HG03175 (cell line): Measurements from ENCODE around the gene NDUFAF8.

Source experiments
- ATAC-seq: cut with Tn5 transposase; IDR thresholded peaks from one replicate; pipeline ENCODE4 v1.9.1; 2021; ENCODE audit warnings: mild to moderate bottlenecking, moderate library complexity; ENCODE audit not compliant: unreplicated experiment

NDUFAF8 gene

DNA sequence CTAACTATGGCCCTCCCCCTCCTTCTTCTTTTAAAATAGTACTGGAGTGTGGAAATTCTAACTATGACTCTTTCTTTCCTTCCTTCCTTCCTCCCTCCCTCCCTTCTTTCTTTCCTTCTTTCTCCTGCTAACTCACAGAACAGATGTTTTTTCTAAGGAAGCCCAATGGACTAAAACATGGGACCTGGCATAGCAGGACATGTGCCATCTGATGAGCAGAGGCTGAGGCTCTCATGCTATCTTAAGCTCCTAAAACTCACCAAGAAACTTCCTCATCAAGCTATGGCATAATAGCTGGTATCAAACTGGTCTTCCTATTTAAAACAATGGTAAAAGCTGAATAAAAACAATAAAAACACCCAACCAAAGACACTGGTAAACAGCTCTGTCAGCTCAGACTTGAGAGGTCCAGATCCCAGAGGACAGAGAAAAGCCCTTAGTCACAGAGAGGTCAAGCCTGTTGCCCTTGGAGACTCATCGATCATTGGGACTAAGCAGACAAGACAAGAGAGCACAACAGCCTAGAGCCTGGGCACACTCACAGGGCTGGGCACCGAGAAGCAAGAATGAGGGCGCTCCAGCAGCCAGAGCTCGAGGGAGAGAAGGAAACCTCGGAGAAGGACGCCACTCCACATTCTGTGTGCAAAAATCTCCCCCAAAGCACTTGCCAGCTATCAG lies 28.4 kb downstream of the NDUFAF8 start:
- no peak for ATAC-seq

GRCh38 chr17:81270279-81270678 lies 31.2 kb downstream of the NDUFAF8 start:
- ATAC-seq = no peak

GRCh38 chr17:81271226-81271625 lies 32.1 kb downstream of the NDUFAF8 start:
- no peak for ATAC-seq

GRCh38 chr17:81272616-81273015 lies 33.5 kb downstream of the NDUFAF8 start:
- no peak for ATAC-seq

- ATAC-seq = no peak
Measured at GRCh38 chr17:81273698-81274470, 34.8 kb downstream of the NDUFAF8 start.

DNA sequence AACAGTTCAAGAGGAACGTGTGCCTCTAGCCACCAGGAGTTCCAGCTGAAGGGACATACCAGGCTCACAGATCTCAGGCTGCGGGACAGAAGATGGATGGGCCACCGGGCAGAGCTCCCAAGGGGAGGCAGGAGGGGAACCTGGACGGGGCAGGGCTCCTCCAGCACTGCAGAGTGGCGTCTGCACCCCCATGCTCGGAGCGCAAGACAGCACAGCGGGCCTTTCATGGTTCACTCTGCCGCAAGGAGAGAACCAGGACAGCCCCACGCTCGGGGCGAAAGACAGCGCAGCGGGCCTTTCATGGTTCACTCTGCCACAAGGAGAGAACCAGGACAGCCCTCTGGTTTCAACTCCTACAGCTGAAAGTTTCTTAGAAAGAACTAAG lies 35.3 kb downstream of the NDUFAF8 start:
- no peak for ATAC-seq

DNA sequence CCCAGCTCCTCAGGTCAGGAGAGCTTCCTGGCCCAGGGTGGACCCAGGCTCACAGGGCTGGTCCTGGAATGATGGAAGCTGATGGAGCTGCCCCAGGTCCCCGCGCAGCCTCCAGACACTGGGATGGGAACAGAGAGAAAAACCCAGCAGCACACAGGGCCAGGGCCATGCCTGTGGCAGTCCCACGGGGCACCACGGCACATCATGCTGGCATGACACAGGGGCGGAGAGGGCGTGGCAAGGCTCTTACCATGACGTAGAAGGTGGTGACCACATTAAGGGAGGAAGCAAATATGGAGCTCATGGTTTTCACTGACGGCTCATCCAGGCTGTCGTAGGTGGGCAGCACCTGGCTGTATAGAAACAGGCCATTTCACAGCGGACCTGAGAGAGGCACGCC lies 37.7 kb downstream of the NDUFAF8 start:
- ATAC-seq = no peak

GRCh38 chr17:81277421-81277820 lies 38.3 kb downstream of the NDUFAF8 start:
- ATAC-seq = no peak

GRCh38 chr17:81277946-81278693 lies 39.0 kb downstream of the NDUFAF8 start:
- no peak for ATAC-seq

DNA sequence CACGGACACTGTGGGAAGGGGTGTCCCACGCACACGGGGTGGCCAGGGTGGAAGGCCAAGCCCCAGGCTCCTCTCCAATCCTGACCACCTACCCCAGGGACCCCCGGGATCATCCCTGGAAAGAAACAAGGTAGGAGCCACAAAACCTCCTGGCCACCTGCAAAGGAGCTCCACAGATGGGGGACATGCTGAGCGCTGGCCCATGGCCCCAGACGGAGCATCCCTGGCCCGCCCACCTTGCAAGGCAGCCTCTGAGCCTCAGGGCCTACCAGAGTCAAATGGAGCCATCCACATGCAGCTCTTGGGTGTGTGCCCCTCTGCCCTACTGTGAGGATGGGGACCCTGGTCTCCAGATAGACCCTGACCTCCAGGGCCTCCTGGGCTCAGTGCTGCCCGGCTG lies 39.7 kb downstream of the NDUFAF8 start:
- ATAC-seq = no peak

- ATAC-seq = no peak
Measured at GRCh38 chr17:81279278-81280275, 40.5 kb downstream of the NDUFAF8 start.

- no peak for ATAC-seq
Measured at GRCh38 chr17:81280571-81280970, 41.5 kb downstream of the NDUFAF8 start.

- no peak for ATAC-seq
Measured at GRCh38 chr17:81282141-81282540, 43.0 kb downstream of the NDUFAF8 start.

DNA sequence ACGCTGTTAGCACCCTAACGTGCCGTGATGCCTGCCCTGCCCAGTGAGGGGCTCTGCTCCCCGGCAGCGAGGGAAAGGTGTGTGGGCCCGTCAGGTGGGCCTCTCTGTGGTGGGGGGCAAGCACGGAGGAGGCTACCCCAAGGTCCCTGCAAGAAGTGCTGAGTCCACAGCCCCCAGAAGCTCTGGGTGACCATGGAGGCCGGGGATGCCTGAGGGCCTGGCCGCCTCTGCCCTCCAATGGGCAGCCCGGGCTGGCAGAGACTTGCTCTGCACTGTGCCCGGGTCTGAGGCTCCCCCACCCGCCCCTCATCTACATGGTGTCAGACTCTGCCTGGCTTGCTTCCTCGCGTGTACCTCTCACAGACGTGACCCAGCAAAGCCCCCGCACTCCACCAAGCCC lies 43.8 kb downstream of the NDUFAF8 start:
- ATAC-seq = no peak

- no peak for ATAC-seq
Measured at GRCh38 chr17:81285179-81285878, 46.2 kb downstream of the NDUFAF8 start.

DNA sequence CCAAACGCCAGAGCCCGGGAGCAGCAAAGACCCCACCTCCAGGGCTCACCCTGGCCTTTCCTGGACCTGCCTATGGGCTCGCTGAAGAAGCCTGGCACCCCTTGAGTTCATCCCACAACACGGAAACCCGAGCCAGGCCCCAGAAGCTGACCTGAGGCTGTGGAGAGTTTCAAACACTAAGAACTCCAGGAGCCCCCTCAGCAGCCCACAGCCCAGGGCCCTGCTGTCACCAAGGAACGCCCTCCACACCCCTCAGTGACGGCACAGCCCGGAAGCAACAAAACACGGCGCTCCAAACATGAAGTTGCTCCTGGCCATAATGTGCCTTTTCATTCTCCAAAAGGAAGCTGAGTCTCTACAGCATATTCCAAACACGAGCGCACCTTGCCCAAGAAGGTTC lies 46.8 kb downstream of the NDUFAF8 start:
- no peak for ATAC-seq

DNA sequence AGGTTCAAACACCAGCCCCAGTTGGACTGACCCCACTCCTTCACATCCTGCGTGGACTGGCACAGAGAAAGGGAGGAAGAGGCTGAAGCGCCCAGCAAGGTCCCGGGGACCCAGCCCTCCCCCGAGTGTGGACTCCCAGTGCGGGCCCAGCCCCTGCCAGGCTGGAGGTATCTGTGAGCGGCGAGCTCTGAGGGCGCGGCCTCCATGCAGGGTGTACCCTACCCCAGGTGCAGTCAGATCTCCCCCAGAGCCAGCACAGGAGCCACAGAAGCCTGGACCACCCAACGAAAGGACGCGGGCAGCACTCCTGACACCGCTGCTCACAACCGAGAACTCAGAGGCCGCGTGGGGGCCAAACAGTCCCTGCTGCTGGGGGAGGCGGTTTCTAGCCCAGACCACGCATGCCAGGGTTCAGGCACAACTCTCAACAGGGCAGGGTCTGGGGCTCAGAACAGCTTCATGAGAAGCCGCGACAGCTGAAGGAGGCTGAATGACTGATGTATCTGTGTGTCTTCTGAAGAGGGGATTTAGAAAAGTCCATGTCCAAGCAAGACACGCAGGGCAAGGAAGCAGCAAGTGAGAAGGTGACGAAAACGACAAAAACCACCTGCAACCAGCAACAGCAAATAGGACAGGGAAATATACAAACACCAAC lies 47.5 kb downstream of the NDUFAF8 start:
- ATAC-seq = no peak

DNA sequence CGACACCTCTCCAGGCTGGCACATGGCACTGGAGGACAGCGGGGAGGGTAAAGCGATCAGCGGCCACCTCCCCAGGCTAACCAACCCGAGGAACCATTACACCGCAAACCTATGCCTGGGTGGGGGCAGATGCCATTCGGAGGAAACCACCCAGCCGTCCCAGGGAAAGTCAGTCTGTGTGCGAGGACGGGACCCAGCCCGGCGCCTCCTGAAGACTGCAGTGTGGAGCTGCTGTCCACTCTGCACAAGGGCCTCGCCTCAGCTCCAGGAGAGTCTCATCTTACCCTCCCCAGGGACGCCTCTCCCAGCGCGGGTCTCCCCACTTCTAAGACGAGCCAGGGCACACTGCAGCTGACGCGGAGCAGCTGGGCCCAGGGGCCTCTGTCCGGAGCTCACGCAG lies 48.0 kb downstream of the NDUFAF8 start:
- no peak for ATAC-seq

- ATAC-seq = no peak
Measured at GRCh38 chr17:81287741-81288430, 48.8 kb downstream of the NDUFAF8 start.
